T-helper 2 cell (primary cell): Measurements from ENCODE around the gene CFAP100.

ENCODE experiments used
- DNase-seq, 5 experiments: peaks; one replicate each; pipeline versions ENCODE4 v3.0.0 to v3.0.0-alpha.2; 2012 to 2022

CFAP100 gene

GRCh38 chr3:126465928-126466544 is 71.3 kb downstream of the CFAP100 start:
- peak in 1 of 5 experiments; percentile 41 for DNase-seq

DNA sequence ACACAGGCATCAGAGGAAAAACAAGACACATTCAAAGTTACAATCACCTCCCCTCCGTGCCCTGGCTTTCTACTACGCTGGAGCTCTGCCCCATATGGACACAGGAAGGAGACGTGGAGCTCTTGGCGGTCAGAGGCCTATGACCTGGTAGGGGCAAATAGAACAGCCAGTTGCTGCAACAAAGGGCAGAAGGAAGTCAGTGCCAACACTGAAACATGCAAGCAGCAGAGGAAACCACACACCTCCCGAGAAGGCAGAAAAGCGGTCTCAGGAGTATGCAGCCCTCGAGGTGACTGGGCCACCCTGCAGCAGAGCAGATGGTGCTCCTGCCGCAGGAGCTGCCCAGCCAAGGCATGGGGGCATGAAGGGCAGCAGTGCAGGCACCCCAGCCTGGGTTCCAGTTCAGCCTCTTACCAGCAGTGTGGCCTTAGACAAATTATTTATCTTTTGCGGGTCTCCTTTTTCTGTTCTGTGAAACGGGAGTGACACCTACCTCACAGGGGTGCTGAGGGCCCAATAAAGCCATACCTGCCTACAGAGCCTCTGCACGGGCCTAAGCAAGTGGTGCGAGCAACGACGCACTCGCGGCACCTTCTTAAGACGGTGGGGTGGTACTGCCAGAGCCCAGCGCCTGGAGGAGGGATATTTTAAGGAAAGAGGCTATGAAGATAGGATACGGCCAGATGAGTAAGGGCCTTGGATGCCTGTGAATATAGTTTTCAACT is 72.3 kb downstream of the CFAP100 start:
- peak in 1 of 5 experiments; percentile 42 for DNase-seq

DNA sequence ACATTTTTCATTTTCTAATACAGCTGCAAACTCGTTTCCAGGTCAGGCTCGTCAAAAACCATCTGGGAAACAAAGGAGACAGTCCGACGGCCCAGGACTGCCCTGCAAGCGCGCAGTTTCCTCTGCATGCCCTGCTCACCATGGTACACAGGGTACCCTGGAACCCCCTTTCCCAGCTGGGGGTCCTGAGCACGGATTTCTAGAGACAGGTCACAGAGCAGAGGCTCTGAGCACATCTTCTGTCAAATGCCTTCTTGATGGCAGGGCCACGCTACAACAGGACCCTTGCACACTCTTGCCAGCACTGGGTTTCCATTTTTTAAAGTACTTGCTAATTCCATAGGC is 72.9 kb downstream of the CFAP100 start:
- no peak for DNase-seq

DNA sequence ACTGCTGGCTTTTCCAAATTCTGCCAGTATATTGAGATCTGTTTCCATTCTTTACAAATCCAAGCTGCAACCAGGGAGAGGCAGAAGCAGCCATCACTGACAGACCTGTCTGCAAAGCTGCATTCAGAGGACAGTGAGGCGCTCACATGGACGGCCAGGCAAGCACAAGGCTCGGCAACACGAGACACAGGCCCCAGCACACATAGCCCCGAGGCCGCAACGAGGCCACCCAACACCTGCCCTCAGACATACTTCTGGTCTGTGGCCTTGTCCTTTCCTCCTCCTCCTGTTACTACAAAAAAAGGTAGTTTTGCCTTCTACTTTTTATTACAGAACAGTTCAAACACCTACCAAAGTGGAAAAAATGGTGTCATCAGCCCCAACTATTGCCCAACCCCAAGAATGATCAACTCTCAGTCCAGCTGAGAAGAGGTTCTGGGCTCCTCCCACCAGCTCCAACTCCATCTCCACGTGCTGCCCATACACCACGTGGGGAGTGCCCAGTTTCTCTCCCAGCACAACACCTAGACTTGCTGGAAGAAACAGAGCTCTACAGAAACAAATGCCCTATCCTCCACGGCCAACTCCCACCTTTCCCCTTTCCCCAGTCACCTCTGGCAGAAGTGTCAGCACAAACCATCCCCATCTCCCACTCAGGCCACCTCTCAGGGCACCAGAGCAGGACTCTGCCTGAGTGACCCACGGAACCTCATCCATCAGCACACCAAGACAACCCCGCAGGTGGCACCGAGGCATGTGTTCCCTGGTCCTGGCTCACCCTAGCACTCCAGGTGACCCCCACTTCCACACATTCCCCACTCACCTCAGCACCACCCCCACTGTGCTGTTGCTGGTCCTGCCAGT is 73.6 kb downstream of the CFAP100 start:
- no peak for DNase-seq

DNA sequence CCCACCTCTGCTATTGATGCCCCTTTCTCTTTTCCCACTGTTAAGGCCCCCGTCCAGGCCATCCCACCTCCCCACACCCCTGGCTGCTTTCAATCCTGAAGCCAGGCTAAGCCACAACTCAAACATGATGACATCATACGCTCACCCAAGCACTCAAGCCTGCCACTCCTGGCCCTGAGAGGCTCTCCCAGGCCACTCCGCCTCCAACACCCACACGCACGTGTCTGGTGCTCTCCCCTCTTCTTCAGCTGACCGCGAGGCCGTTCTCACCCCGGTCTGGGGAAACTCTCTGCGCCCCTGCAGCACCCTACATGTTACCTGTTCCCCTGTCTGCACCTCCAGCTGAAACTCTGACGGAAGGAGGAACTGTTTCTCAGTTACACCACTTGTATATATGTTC is 74.8 kb downstream of the CFAP100 start:
- no peak for DNase-seq

- no peak for DNase-seq
Measured at GRCh38 chr3:126472277-126473006, 77.7 kb downstream of the CFAP100 start.

GRCh38 chr3:126473292-126474168 is 78.8 kb downstream of the CFAP100 start:
- peak in 1 of 5 experiments; percentile 45 for DNase-seq

DNA sequence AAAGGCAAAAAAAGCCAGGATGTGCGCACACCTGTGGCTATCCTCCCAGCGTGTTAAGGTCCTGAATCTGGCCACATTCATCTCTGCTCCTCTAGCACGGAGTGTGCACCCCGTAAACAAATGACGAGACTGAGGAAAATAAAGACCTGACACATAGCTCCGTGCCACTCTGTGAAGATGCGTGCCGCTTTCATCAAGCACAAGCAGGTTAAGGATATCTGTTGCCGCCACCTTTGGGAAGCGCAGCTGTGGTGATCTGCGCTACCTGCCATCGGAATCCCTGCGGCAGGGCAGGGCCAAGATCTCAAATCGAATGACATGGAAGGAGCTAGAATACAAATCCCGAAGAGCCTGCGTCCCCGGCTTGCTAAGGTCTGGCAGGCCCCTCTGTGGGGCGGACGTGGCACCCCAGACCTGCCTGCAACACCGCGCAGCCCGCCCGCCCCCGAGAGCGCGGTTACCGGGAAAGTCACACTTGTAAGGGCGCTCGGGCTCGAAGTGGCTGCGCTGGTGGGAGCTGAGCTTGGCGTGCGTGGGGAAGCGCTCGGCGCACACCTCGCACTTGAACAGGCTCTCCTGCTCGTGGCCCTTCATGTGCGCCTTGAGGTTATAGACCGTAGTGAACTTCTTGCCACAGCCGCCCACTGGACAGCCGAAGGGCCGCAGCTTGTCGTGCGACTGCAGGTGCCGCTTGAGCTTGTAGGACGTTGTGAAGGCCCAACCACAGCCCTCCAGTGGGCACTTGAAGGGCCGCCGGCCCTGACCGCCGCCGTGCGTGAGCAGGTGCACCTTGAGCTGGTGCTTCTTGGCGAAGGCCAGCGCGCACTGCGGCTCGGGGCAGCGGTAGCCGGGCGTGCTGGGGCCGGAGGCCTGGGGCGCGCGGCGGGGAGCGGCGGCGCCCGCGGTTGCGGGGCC is 80.0 kb downstream of the CFAP100 start:
- DNase-seq, result peak in 4 of 5 experiments; percentile 7 to 50 (median 18)

- peak; percentile 86 to 95 (median 90) for DNase-seq
Measured at GRCh38 chr3:126475413-126476114, 80.9 kb downstream of the CFAP100 start, which contains the start of gene ZXDC. ZXDC (minus strand) TSS chr3:126475891; CDS start chr3:126475865, 26 bp downstream.

- peak in 1 of 5 experiments; percentile 54 for DNase-seq
Measured at GRCh38 chr3:126476166-126477060, 81.7 kb downstream of the CFAP100 start.

DNA sequence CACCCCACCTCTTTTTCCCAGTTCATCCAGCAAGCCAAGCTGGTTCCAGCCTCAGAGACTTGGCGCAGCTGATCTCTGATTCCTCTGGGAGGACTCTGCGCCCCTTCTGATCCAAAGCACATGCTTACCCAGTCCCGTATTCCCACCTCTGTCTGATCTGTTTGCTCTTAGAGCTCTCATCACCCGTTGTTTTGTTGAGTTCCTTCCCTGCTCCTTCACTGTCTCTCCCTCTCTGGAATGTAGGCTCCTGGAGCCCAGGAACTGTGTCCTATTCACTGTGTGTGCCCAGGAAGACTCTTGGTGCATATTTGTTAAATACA is 82.3 kb downstream of the CFAP100 start:
- no peak for DNase-seq

GRCh38 chr3:126478581-126479310 is 84.0 kb downstream of the CFAP100 start:
- DNase-seq, result no peak

- no peak for DNase-seq
Measured at GRCh38 chr3:126479642-126480041, 84.9 kb downstream of the CFAP100 start.

GRCh38 chr3:126480206-126480605 is 85.5 kb downstream of the CFAP100 start:
- no peak for DNase-seq

DNA sequence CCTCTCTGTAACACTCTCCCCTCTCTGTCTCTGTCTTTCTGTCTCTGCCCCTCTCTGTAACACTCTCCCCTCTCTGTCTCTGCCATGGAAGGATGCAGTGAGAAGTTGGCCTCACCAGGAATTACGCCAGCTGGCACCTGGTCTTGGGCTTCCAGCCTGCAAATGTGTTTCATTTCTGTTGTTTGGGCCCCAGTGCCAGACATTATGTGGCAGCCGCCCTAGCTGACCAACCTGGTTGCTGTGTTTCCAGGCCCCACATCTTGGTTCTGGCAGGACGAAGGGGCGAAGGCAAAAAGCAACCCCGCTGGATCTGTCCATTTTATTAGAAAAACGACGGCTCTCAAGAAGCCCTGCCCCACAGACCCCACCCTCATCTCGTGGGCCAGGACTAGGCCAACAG is 86.2 kb downstream of the CFAP100 start:
- no peak for DNase-seq

DNA sequence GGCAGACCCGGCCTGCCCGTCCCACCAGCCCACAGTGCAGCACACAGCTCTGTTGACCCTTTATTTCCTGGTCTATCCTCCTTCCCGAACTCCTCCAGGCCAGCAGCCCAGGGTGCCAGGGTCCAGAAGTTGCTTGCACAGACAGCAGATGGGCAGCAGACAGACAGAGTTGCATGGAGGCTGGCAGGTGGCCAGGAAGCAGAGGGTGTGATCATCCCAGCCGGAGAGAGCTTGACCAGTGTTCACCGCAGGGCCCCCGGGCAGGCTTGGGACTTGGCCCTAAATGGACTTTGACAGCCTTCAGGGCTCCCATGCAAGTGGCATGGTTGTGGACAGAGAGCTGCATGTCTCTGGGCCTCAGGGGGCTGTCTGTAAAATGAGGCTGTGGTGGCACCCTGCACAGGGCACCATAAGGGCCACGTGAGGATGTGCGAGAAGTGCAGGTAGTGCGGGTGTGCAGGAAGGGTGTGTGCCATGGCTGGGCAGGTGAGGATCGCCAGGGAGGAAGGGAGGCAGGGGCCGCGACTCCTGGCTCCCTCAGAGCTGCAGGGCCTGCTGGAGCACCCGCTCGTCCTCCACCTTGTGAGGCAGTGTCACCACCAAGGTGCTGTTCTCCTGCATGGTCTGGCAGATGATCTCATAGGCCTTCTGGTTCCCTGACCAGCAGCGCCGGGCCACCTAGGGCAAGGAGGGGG is 87.2 kb downstream of the CFAP100 start:
- no peak for DNase-seq

- no peak for DNase-seq
Measured at GRCh38 chr3:126482503-126483255, 88.0 kb downstream of the CFAP100 start.
